WERI-Rb-1 (cell line): ENCODE measurements around the gene TMEM236.

ENCODE experiments used
- DNase-seq: peaks from one replicate; pipeline ENCODE4 v3.0.0-alpha.2; 2020
- H3K27ac ChIP-seq: fragments of 250-450 bp; sonication (Bioruptor Pico); 2 replicates; pipeline ENCODE4 v1.5.1; 2020; ENCODE audit warnings: mild to moderate bottlenecking, moderate library complexity
- H3K27me3 ChIP-seq: fragments of 250-450 bp; sonication (Bioruptor Pico); 2 replicates; pipeline ENCODE4 v1.5.1; 2021; ENCODE audit warnings: mild to moderate bottlenecking, low read depth, moderate library complexity; ENCODE audit not compliant: insufficient read depth, severe bottlenecking
- H3K36me3 ChIP-seq: fragments of 250-450 bp; sonication (Bioruptor Pico); 2 replicates; pipeline ENCODE4 v1.5.1; 2020; ENCODE audit warnings: mild to moderate bottlenecking, moderate library complexity
- H3K4me3 ChIP-seq: 2 replicates; pipeline ENCODE4 v1.5.1; 2011; ENCODE audit warnings: low read depth, mild to moderate bottlenecking, control low read depth, low read length
- H3K9me3 ChIP-seq: fragments of 250-450 bp; sonication (Bioruptor Pico); 2 replicates; pipeline ENCODE4 v1.5.1; 2021; ENCODE audit warnings: mild to moderate bottlenecking, moderate library complexity; ENCODE audit not compliant: severe bottlenecking
- CTCF ChIP-seq: IDR thresholded peaks from 2 replicates; pipeline ENCODE4 v1.5.1; 2011; ENCODE audit warnings: low read depth, mild to moderate bottlenecking, control low read depth, inconsistent platforms, low read length

The TMEM236 gene

DNA sequence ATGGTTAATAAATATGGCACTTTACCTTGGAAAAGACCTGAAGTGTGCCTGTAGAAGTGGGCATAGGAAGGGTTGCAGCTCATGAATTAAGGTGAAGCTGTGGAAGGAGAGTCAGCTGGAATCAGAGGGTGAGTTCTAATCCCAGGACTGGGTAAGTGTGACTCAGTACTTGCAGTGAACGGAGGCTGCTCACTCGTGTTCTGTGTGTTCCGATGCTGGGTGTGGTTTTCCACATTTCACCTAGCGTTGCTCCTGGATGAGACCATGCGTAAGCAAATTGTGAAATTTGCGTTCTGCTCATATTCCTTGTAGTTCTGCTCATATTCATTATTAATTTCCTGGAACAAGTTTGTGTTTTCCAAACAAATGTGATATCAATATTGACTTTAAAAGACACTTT lies 22.4 kb upstream of the TMEM236 start:
- H3K27ac ChIP-seq: no peak overlapping the region
- no peaks in the 10 kb centered on the region for H3K9me3 ChIP-seq
- no peak for DNase-seq
- no peak overlapping the region for H3K4me3 ChIP-seq
- TF ChIP-seq CTCF: no peak
- no peaks in the 10 kb centered on the region for H3K27me3 ChIP-seq
- H3K36me3 ChIP-seq: no peaks in the 10 kb centered on the region

- H3K27me3 ChIP-seq: no peaks in the 10 kb centered on the region
- no peak for TF ChIP-seq CTCF
- H3K4me3 ChIP-seq: no peak overlapping the region
- no peak overlapping the region for H3K27ac ChIP-seq
- H3K9me3 ChIP-seq: no peaks in the 10 kb centered on the region
- no peaks in the 10 kb centered on the region for H3K36me3 ChIP-seq
- no peak for DNase-seq
Observed at GRCh38 chr10:17730667-17731066, 21.3 kb upstream of the TMEM236 start.

GRCh38 chr10:17731331-17732020 lies 20.5 kb upstream of the TMEM236 start:
- H3K9me3 ChIP-seq: no peaks in the 10 kb centered on the region
- no peak overlapping the region for H3K4me3 ChIP-seq
- no peak overlapping the region for H3K27ac ChIP-seq
- no peaks in the 10 kb centered on the region for H3K27me3 ChIP-seq
- TF ChIP-seq CTCF: no peak
- no peak for DNase-seq
- H3K36me3 ChIP-seq: no peaks in the 10 kb centered on the region

GRCh38 chr10:17733620-17734019 lies 18.4 kb upstream of the TMEM236 start:
- Histone ChIP-seq H3K27ac (no peak overlapping the region), H3K4me3 (no peak overlapping the region), H3K36me3 (no peaks in the 10 kb centered on the region), H3K9me3 (no peaks in the 10 kb centered on the region), H3K27me3 (no peaks in the 10 kb centered on the region)
- no peak for DNase-seq
- TF ChIP-seq CTCF: no peak

GRCh38 chr10:17734432-17735080 lies 17.4 kb upstream of the TMEM236 start:
- no peaks in the 10 kb centered on the region for H3K9me3 ChIP-seq
- no peak for DNase-seq
- no peaks in the 10 kb centered on the region for H3K27me3 ChIP-seq
- H3K4me3 ChIP-seq: no peak overlapping the region
- TF ChIP-seq CTCF: no peak
- H3K27ac ChIP-seq: no peak overlapping the region
- H3K36me3 ChIP-seq: no peaks in the 10 kb centered on the region
